ENCODE data around the gene CGN.

The CGN gene

GRCh38 chr1:151578941-151579340 lies 67.8 kb downstream of the CGN start:
- H3K27me3 ChIP-seq (ENCODE audit: insufficient read depth, low read depth) = no peaks in the 10 kb centered on the region
- no peak overlapping the region for H3K9ac ChIP-seq
- no peaks in the 10 kb centered on the region; the same call in 1 of the 2 replicates for H3K36me3 ChIP-seq (ENCODE audit: insufficient read depth)
- H3K27ac ChIP-seq = no peak overlapping the region
- H2AFZ ChIP-seq (ENCODE audit: low read depth) = no peak overlapping the region
- H4K20me1 ChIP-seq (ENCODE audit: insufficient read depth) = no peaks in the 10 kb centered on the region
- H3K79me2 ChIP-seq (ENCODE audit: insufficient read depth, low read depth) = no peaks in the 10 kb centered on the region
- H3K4me1 ChIP-seq (ENCODE audit: low read depth, poor library complexity, severe bottlenecking) = no peaks in the 10 kb centered on the region
- TF ChIP-seq CTCF (conservative IDR thresholded peaks at IDR 0.05; ENCODE audit: low read depth, low read length) = no peak
- no peak overlapping the region for H3K4me3 ChIP-seq (IDR thresholded peaks at IDR 0.05; ENCODE audit: insufficient read depth, low read depth, low read length)
- H3K4me2 ChIP-seq = no peak overlapping the region

- Histone ChIP-seq H3K9ac (no peak overlapping the region), H4K20me1 (ENCODE audit: insufficient read depth) (no peaks in the 10 kb centered on the region), H3K27me3 (ENCODE audit: insufficient read depth, low read depth) (no peaks in the 10 kb centered on the region), H3K4me2 (no peak overlapping the region), H3K36me3 (ENCODE audit: insufficient read depth) (no peaks in the 10 kb centered on the region; the same call in 1 of the 2 replicates), H2AFZ (ENCODE audit: low read depth) (no peak overlapping the region), H3K27ac (no peak overlapping the region), H3K4me3 (IDR thresholded peaks at IDR 0.05; ENCODE audit: insufficient read depth, low read depth, low read length) (no peak overlapping the region), H3K79me2 (ENCODE audit: insufficient read depth, low read depth) (no peaks in the 10 kb centered on the region), H3K4me1 (ENCODE audit: low read depth, poor library complexity, severe bottlenecking) (no peaks in the 10 kb centered on the region)
- TF ChIP-seq CTCF (conservative IDR thresholded peaks at IDR 0.05; ENCODE audit: low read depth, low read length) = no peak
Observed at GRCh38 chr1:151579436-151580225, 68.4 kb downstream of the CGN start.

GRCh38 chr1:151581451-151581850 lies 70.3 kb downstream of the CGN start:
- H3K4me2 ChIP-seq = no peak overlapping the region
- H2AFZ ChIP-seq (ENCODE audit: low read depth) = no peak overlapping the region
- H4K20me1 ChIP-seq (ENCODE audit: insufficient read depth) = no peaks in the 10 kb centered on the region
- no peaks in the 10 kb centered on the region for H3K4me1 ChIP-seq (ENCODE audit: low read depth, poor library complexity, severe bottlenecking)
- no peaks in the 10 kb centered on the region for H3K36me3 ChIP-seq (ENCODE audit: insufficient read depth)
- no peaks in the 10 kb centered on the region for H3K27me3 ChIP-seq (ENCODE audit: insufficient read depth, low read depth)
- no peak overlapping the region for H3K9ac ChIP-seq
- H3K79me2 ChIP-seq (ENCODE audit: insufficient read depth, low read depth) = no peaks in the 10 kb centered on the region
- H3K4me3 ChIP-seq (IDR thresholded peaks at IDR 0.05; ENCODE audit: insufficient read depth, low read depth, low read length) = no peak overlapping the region
- TF ChIP-seq CTCF (conservative IDR thresholded peaks at IDR 0.05; ENCODE audit: low read depth, low read length) = no peak
- H3K27ac ChIP-seq = no peak overlapping the region

- Histone ChIP-seq H4K20me1 (ENCODE audit: insufficient read depth) (no peaks in the 10 kb centered on the region), H3K4me1 (ENCODE audit: low read depth, poor library complexity, severe bottlenecking) (no peaks in the 10 kb centered on the region), H3K4me2 (no peak overlapping the region), H3K4me3 (IDR thresholded peaks at IDR 0.05; ENCODE audit: insufficient read depth, low read depth, low read length) (no peak overlapping the region), H2AFZ (ENCODE audit: low read depth) (no peak overlapping the region), H3K9ac (no peak overlapping the region), H3K36me3 (ENCODE audit: insufficient read depth) (no peaks in the 10 kb centered on the region), H3K27me3 (ENCODE audit: insufficient read depth, low read depth) (no peaks in the 10 kb centered on the region), H3K27ac (no peak overlapping the region), H3K79me2 (ENCODE audit: insufficient read depth, low read depth) (no peaks in the 10 kb centered on the region)
- TF ChIP-seq CTCF (conservative IDR thresholded peaks at IDR 0.05; ENCODE audit: low read depth, low read length) = no peak
Observed at GRCh38 chr1:151581921-151582320, 70.7 kb downstream of the CGN start.
